Mesodermal cell (in vitro differentiated cells): ENCODE data around the gene PCDHGC3. TPM values are rescaled to one million over a fixed set of nuclear protein-coding genes. Genes with fewer than 3 reads are reported as not detected.
A peak's percentile ranks its signal among the peaks of the same experiment; 100 is the strongest.
"Not testable (repeated sequence)": the region's sequence is repeated elsewhere in the genome, so short reads cannot be mapped to it uniquely, and the experiment has no call there.

Experiments
- H3K27ac ChIP-seq: 2 replicates; pipeline ENCODE4 v1.7.0; 2013; ENCODE audit warnings: mild to moderate bottlenecking, low read depth, low read length, moderate library complexity; ENCODE audit not compliant: severe bottlenecking
- H3K36me3 ChIP-seq: 2 replicates; pipeline ENCODE4 v1.7.1; 2013; ENCODE audit warnings: mild to moderate bottlenecking, low read length, moderate library complexity; ENCODE audit not compliant: control insufficient read depth, insufficient read depth
- H3K4me1 ChIP-seq: one replicate; pipeline ENCODE4 v1.7.1; 2013; ENCODE audit warnings: mild to moderate bottlenecking, low read length; ENCODE audit not compliant: insufficient read depth, control insufficient read depth, poor library complexity, severe bottlenecking
- H3K4me3 ChIP-seq: 2 replicates; pipeline ENCODE4 v1.7.0; 2013; ENCODE audit warnings: low read length, control low read depth, mild to moderate bottlenecking; ENCODE audit not compliant: insufficient read depth, poor library complexity, severe bottlenecking; ENCODE audit errors: extremely low read depth
- H3K9me3 ChIP-seq: 2 replicates; pipeline ENCODE4 v1.7.1; 2013; ENCODE audit warnings: mild to moderate bottlenecking, low read length, moderate library complexity; ENCODE audit not compliant: control insufficient read depth
- WGBS, 2 experiments: methylation state at CpG; one replicate each; pipeline ENCODE4 v1.1.5; 2013; ENCODE audit warnings: missing lambda C conversion rate in 2 of 2; ENCODE audit not compliant: insufficient coverage in 2 of 2; 5-methylcytosine and 5-hydroxymethylcytosine counted together
- polyA plus RNA-seq, 2 experiments: library from polyadenylated mRNA; stranded (reverse); fragments of 50-300 nt; gene quantifications; one replicate each; pipeline ENCODE4 v1.2.3, GENCODE V29; 2013

PCDHGC3 gene
- 115 TPM for polyA plus RNA-seq (2013, experiment 1 of 2)
- 92.6 TPM for polyA plus RNA-seq (2013, experiment 2 of 2)

DNA sequence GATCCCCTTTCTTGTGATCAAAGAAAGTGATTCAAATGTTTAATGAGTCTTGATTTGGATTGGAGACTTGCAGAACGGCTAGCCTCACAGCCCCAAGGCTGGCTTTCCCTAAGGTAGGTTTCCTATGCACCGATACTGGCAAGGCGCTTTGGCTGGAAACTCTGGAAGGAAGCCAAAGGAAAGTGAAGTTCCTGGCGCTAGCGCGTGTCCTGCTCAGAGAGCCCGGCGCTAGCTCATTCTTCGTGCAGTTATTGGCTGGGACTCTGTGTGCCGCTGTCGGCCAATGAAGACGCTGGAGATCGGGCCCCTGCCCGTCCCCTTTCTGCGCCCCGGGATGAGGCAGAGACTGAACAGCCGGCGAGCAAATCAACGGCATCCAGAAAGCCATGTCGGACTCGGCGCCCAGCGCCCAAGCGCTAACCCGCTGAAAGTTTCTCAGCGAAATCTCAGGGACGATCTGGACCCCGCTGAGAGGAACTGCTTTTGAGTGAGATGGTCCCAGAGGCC lies at the start of gene PCDHGC3:
PCDHGC3 (plus strand) TSS at position 342 of the 507 bp plus-strand sequence; CDS start at position 493, 151 bp downstream.
- H3K36me3 ChIP-seq: peaks cover 43% of the 10 kb centered on the region
- peak within 1 kb of the TSS; percentile 56 for H3K4me3 ChIP-seq
- WGBS, 2 experiments: 38 to 43% methylated on average over 28 of the region's 28 CpGs
- peaks cover 16% of the 10 kb centered on the region for H3K4me1 ChIP-seq
- peaks cover 11% of the 10 kb centered on the region for H3K9me3 ChIP-seq
- peak within 1 kb of the TSS; percentile 66 for H3K27ac ChIP-seq

DNA sequence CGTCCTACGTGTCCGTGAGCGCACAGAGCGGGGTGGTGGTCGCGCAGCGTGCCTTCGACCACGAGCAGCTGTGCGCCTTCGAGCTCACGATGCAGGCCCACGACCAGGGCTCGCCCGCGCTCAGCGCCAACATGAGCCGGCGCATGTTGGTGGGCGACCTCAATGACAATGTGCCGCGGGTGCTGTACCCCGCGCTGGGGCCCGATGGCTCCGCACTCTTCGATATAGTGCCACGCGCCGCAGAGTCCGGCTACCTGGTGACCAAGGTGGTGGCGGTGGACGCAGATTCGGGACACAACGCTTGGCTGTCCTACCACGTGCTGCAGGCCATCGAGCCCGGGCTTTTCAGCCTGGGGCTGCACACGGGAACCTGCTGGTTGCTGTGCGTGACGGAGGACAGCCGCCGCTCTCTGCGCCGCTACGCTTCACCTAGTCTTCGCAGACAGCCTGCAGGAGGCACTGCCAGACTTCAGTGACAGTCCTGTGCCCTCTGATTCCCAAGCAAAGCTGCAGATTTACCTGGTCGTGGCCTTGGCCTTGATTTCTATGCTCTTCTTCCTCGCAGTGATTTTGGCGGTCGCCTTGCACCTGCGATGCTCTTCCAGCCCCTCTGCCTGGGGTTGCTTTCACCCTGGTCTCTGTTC lies 47.9 kb upstream of the PCDHGC3 start:
- 97 to 98% methylated on average over 52 to 53 of the region's 53 CpGs for WGBS, 2 experiments
- H3K9me3 ChIP-seq: peaks cover 69% of the 10 kb centered on the region
- no peak overlapping the region for H3K27ac ChIP-seq
- peaks cover 71% of the 10 kb centered on the region for H3K36me3 ChIP-seq
- no peaks in the 10 kb centered on the region for H3K4me1 ChIP-seq
- H3K4me3 ChIP-seq: no peak overlapping the region

DNA sequence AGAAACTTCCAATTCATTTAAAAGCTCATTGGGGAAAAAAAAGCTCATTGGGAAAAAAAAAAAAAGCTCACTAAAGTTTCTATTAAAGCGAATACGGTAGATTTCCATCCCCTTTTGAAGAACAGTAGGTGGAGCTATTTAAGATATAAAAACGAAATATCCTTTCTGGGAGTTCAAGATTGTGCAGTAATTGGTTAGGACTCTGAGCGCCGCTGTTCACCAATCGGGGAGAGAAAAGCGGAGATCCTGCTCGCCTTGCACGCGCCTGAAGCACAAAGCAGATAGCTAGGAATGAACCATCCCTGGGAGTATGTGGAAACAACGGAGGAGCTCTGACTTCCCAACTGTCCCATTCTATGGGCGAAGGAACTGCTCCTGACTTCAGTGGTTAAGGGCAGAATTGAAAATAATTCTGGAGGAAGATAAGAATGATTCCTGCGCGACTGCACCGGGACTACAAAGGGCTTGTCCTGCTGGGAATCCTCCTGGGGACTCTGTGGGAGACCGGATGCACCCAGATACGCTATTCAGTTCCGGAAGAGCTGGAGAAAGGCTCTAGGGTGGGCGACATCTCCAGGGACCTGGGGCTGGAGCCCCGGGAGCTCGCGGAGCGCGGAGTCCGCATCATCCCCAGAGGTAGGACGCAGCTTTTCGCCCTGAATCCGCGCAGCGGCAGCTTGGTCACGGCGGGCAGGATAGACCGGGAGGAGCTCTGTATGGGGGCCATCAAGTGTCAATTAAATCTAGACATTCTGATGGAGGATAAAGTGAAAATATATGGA lies 45.2 kb upstream of the PCDHGC3 start, which contains the start of gene PCDHGA12:
PCDHGA12 (plus strand) TSS at position 176 of the 782 bp plus-strand sequence; CDS start at position 429, 253 bp downstream.
- peaks cover 57% of the 10 kb centered on the region for H3K9me3 ChIP-seq
- no peak within 1 kb of the TSS for H3K27ac ChIP-seq
- no peaks in the 10 kb centered on the region for H3K4me1 ChIP-seq
- 95% methylated on average over 30 of the region's 33 CpGs for WGBS, 2 experiments
- no peak within 1 kb of the TSS for H3K4me3 ChIP-seq
- peaks cover 65% of the 10 kb centered on the region for H3K36me3 ChIP-seq

DNA sequence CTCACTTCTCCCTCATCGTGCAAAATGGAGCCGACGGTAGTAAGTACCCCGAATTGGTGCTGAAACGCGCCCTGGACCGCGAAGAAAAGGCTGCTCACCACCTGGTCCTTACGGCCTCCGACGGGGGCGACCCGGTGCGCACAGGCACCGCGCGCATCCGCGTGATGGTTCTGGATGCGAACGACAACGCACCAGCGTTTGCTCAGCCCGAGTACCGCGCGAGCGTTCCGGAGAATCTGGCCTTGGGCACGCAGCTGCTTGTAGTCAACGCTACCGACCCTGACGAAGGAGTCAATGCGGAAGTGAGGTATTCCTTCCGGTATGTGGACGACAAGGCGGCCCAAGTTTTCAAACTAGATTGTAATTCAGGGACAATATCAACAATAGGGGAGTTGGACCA lies 44.5 kb upstream of the PCDHGC3 start:
- WGBS, 2 experiments: 97 to 99% methylated on average over 35 to 37 of the region's 37 CpGs
- no peak overlapping the region for H3K27ac ChIP-seq
- H3K36me3 ChIP-seq: peaks cover 57% of the 10 kb centered on the region
- no peak overlapping the region for H3K4me3 ChIP-seq
- no peaks in the 10 kb centered on the region for H3K4me1 ChIP-seq
- peaks cover 52% of the 10 kb centered on the region for H3K9me3 ChIP-seq

DNA sequence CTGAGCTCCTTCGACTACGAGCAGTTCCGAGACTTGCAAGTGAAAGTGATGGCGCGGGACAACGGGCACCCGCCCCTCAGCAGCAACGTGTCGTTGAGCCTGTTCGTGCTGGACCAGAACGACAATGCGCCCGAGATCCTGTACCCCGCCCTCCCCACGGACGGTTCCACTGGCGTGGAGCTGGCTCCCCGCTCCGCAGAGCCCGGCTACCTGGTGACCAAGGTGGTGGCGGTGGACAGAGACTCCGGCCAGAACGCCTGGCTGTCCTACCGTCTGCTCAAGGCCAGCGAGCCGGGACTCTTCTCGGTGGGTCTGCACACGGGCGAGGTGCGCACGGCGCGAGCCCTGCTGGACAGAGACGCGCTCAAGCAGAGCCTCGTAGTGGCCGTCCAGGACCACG lies 43.5 kb upstream of the PCDHGC3 start:
- H3K36me3 ChIP-seq: peaks cover 47% of the 10 kb centered on the region
- 98 to 99% methylated on average over 21 to 27 of the region's 38 CpGs for WGBS, 2 experiments
- not testable (repeated sequence) for H3K27ac ChIP-seq, H3K4me3 ChIP-seq, H3K4me1 ChIP-seq
- H3K9me3 ChIP-seq: peaks cover 42% of the 10 kb centered on the region

DNA sequence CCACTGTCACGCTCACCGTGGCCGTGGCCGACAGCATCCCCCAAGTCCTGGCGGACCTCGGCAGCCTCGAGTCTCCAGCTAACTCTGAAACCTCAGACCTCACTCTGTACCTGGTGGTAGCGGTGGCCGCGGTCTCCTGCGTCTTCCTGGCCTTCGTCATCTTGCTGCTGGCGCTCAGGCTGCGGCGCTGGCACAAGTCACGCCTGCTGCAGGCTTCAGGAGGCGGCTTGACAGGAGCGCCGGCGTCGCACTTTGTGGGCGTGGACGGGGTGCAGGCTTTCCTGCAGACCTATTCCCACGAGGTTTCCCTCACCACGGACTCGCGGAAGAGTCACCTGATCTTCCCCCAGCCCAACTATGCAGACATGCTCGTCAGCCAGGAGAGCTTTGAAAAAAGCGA lies 43.0 kb upstream of the PCDHGC3 start:
- 92 to 98% methylated on average over 24 to 25 of the region's 29 CpGs for WGBS, 2 experiments
- H3K36me3 ChIP-seq: peaks cover 43% of the 10 kb centered on the region
- not testable (repeated sequence) for H3K4me1 ChIP-seq, H3K4me3 ChIP-seq, H3K27ac ChIP-seq
- peaks cover 38% of the 10 kb centered on the region for H3K9me3 ChIP-seq

DNA sequence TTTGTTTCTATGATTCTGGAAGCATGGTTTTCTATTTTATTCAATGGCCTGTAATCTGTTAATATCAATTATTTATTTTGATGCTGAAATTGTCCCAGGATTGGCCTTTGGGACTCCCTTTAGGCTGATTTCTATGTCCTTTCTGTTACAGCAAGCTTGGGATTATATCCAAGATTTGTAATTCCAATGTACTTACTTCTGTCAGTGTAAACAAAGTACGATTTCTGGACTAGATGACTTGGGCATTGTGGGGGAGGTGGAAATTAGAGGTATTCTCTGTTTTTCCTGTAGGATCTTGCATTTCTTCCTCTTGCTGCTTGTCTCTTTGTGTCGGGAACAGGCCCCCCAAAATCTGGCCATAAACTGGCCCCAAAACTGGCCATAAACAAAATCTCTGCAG lies 41.8 kb upstream of the PCDHGC3 start:
- no peak overlapping the region for H3K4me3 ChIP-seq
- peaks cover 35% of the 10 kb centered on the region for H3K36me3 ChIP-seq
- H3K9me3 ChIP-seq: peaks cover 28% of the 10 kb centered on the region
- WGBS, 2 experiments: 86% methylated on average over 1 of the region's 2 CpGs; no CpG with 5 or more reads in 1 of the 2 experiments
- H3K27ac ChIP-seq: no peak overlapping the region
- H3K4me1 ChIP-seq: no peaks in the 10 kb centered on the region

DNA sequence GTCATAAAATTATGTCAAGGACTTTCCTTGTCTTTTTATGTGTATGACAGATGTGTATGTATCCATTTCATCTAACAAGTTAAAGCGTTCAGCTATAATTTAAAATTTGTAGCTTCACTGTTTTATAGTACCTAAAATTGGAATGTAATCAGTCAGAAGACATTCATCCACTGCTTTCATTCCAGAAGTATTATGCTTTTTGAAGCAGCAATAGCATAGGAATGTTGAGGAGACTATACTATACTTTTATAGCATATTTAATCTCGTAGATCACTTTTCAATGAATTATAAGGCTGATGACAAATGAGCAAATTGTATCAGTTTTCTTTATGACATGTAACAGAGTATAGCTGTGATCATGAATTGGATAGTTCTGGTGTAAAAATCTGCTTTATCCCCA lies 38.5 kb upstream of the PCDHGC3 start:
- Histone ChIP-seq H3K4me1 (no peaks in the 10 kb centered on the region), H3K27ac (no peak overlapping the region), H3K36me3 (peaks cover 34% of the 10 kb centered on the region), H3K9me3 (peaks cover 7% of the 10 kb centered on the region), H3K4me3 (no peak overlapping the region)
- WGBS, 2 experiments: 100% methylated on average over 1 of the region's 2 CpGs; no CpG with 5 or more reads in 1 of the 2 experiments

DNA sequence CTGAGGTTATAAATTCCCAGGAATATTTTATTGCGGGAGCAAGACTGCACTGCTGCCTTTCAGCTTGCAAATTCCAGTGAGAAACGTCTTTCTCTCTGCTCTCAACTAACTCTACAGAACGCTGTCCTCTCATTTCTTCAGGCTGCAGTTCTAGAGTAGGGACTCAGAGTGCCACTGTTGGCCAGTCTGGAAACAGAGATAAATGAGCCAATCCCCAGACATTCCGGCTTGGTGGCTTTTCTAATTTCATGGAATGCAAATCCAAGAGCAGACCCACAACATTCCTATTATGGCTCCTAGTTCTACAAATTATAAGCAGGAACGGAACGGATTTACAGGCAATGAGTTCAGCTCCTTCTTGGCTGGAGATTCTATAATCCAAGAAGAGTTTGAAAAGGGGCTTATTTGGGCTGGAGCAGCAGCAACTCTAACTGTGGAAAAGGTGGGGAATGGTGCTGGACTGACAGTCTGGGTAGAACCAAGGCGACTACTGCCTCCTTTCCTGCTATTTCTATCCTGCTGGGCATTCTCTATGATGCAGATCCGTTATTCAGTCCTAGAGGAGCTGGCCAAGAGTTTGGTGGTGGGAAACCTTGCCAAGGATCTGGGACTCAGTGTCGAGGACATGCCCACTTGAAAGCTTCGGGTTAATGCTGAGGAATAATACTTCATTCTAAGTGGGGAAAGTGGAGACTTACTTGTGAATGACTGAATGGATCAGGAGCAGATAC lies 36.2 kb upstream of the PCDHGC3 start:
- Histone ChIP-seq H3K9me3 (no peaks in the 10 kb centered on the region), H3K27ac (no peak overlapping the region), H3K4me1 (no peaks in the 10 kb centered on the region), H3K4me3 (no peak overlapping the region), H3K36me3 (peaks cover 21% of the 10 kb centered on the region)
- WGBS, 2 experiments: 93% methylated on average over 7 to 9 of the region's 10 CpGs

DNA sequence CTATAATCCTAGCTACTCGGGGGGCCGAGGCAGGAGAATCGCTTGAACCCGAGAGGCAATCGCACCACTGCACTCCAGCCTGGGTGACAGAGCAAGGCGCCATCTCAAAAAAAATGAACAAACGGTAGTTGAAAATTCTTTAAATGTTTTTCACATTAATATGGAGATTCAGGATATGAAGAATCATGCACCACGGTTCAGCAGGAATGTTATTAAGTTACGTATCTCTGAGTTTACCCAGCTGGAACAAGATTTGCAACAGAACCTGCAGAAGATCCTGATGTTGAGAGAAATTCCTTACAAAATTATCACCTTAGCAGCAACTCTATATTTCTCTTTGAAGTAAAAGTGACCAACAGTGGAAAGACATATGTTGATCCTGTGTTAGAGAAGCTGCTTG lies 35.4 kb upstream of the PCDHGC3 start:
- Histone ChIP-seq H3K4me3 (no peak overlapping the region), H3K36me3 (peaks cover 21% of the 10 kb centered on the region), H3K4me1 (no peaks in the 10 kb centered on the region), H3K9me3 (no peaks in the 10 kb centered on the region), H3K27ac (no peak overlapping the region)
- WGBS, 2 experiments: 83 to 100% methylated on average over 5 to 9 of the region's 9 CpGs
